Activated CD4-positive, alpha-beta T cell treated with anti-CD3 and anti-CD28 coated beads, Interleukin-2, Interleukin-6, amounts not matched to agents 100 ng/mL and 50 ng/mL, durations not matched to agents 16 hours and 8 hours (primary cell): ENCODE data around the gene C5AR1.
"Not testable (repeated sequence)": the region's sequence is repeated elsewhere in the genome, so short reads cannot be mapped to it uniquely, and the experiment has no call there.

Experiments used
- DNase-seq: peaks from one replicate; pipeline ENCODE4 v3.0.0-alpha.2; 2020

The C5AR1 gene

GRCh38 chr19:47336765-47337718 lies 27.4 kb downstream of the C5AR1 start:
- peak; percentile 24 for DNase-seq

GRCh38 chr19:47339196-47339880 lies 29.7 kb downstream of the C5AR1 start:
- no peak for DNase-seq

DNA sequence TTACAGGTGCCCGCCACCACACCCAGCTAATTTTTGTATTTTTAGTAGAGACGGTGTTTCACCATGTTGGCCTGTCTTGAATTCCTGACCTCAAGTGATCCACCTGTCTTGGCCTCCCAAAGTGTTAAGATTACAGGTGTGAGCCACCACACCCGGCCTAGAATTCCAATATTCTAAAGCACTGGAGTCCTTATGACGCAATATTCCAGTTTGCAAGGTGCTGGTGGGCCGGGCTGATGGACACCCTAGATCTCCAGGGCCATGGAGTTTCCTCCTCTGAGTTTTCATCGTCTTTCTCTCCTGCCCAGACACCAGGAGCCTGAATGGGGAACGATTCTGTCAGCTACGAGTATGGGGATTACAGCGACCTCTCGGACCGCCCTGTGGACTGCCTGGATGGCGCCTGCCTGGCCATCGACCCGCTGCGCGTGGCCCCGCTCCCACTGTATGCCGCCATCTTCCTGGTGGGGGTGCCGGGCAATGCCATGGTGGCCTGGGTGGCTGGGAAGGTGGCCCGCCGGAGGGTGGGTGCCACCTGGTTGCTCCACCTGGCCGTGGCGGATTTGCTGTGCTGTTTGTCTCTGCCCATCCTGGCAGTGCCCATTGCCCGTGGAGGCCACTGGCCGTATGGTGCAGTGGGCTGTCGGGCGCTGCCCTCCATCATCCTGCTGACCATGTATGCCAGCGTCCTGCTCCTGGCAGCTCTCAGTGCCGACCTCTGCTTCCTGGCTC lies 31.0 kb downstream of the C5AR1 start:
- no peak for DNase-seq

GRCh38 chr19:47341734-47342133 lies 32.1 kb downstream of the C5AR1 start:
- no peak for DNase-seq

GRCh38 chr19:47343194-47343802 lies 33.6 kb downstream of the C5AR1 start:
- DNase-seq = no peak

GRCh38 chr19:47344425-47344824 lies 34.8 kb downstream of the C5AR1 start:
- no peak for DNase-seq

GRCh38 chr19:47346024-47346423 lies 36.4 kb downstream of the C5AR1 start:
- not testable (repeated sequence) for DNase-seq

DNA sequence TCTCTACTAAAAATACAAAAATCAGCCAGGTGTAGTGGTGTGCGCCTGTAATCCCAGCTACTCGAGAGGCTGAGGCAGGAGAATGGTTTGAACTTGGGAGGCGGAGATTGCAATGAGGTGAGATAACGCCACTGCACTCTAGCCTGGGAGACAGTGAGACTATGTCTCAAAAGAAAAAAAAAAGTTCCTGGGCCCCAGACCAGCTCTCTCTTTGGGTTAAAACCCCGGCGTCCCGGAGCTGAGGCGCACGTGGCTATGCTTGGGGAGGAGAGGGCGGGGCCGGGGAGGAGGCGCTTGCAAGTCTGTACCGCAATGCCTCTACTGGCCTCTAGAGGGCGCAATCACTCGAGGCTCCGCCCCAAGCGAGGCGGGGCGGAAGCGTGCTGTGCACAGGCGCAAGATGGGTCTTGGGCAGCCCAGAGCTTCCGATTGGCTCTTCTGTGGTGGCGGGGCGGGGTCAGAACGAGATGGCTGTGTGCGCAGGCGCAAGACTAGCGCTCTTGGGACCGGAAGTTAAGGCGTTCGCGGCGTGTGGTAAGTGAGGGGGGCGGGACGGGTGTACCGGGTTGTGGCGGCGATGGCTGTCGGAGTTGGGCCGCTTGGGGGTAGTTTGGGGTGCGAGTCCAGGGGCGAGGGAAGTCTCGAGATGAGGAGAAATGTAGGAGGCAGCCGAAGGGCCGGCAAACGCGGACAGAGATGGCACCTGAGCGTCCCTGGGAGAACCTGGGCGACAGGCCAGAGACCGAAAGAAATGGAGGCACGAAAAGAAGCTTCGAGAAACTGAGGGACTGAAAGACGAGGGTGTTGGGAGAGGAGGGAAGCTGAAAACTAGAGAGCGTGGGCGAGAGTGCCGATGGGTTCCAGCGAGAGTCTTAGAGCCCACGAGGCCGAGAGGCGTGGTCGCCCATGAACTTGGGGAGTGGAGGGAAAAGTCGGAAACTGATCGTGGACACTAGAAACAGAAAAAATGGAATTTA lies 39.4 kb downstream of the C5AR1 start, which contains the start of gene DHX34:
TSS of gene DHX34 (plus strand) at position 497 of the 977 bp plus-strand sequence. CDS start 3,716 bp downstream, outside the sequence.
- DNase-seq = peak; percentile 100

GRCh38 chr19:47350630-47351029 lies 41.0 kb downstream of the C5AR1 start:
- DNase-seq = peak; percentile 35

- peak; percentile 21 for DNase-seq
These were observed 41.9 kb downstream of the C5AR1 start for GRCh38 chr19:47351548-47351947.

GRCh38 chr19:47352095-47352494 lies 42.4 kb downstream of the C5AR1 start:
- DNase-seq = no peak

GRCh38 chr19:47353307-47353712 lies 43.6 kb downstream of the C5AR1 start:
- no peak for DNase-seq

GRCh38 chr19:47356900-47357299 lies 47.2 kb downstream of the C5AR1 start:
- DNase-seq = no peak

DNA sequence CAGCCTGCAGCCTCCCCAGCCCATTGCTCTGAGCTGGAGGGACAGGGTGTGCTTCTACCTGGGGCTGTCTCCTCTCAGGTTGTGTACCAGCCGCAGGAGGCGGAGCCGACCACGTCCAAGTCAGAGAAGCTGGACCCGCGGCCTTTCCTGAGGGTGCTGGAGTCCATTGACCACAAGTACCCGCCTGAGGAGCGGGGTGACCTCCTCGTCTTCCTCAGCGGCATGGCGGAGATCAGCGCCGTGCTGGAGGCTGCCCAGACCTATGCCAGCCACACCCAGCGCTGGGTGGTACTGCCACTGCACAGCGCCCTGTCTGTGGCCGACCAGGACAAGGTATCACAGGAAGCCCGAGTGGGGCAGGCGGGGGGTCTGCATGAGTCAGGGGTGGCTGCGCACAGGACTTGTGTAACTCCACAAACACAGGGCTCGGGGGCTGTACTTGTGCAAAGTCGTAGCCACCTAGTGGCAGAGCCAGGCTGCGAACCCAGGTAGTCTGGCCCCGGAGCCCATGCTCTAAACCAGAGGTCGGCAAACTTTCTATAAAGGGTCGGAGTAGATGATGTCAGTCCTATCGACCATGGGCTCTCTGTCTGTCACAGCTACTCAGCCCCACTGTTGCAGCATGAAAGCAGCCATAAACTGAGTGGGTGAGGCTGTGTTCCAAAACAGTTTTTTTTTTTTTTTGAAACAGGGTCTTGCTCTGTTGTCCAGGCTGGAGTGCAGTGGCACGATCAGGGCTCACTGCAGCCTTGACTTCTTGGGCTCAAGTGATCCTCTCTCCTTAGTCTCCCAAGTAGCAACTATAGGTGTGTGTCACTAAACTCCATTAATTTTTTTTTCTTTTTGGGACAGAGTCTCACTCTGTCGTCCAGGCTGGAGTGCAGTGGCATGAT lies 48.4 kb downstream of the C5AR1 start:
- no peak for DNase-seq

DNA sequence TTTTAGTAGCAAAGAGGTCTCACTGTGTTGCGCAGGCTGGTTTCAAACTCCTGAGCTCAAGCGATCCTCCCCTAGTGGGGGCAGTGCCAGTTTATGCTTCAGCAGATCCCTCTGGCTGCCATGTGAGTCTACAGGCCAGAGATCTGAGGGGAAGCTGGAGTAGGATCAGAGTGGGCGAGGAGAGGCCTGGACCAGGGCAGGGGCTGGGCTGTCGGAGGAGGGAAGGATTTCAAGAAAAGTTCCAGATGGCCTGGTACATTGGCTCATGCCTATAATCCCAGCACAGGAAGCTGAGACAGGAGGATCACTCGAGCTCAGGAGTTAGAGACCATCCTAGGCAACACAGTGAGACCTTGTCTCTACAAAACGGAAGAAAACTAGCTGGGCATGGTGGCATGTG lies 49.3 kb downstream of the C5AR1 start:
- DNase-seq = no peak

DNA sequence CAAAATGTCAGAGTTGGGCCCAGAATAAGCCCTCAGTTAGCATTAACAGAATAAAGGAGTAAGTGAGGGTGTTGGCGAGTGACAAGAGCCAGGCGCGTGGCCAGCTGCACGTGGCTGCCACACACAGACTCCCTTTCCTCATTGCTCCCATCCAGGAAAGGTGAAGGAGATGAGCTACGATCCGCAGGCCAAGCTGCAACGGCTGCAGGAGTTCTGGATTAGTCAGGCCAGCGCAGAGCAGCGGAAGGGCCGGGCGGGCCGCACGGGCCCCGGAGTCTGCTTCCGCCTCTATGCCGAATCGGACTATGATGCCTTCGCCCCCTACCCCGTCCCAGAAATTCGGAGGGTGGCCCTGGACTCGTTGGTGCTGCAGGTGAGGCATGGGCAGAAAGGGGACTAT lies 52.7 kb downstream of the C5AR1 start:
- no peak for DNase-seq

GRCh38 chr19:47363758-47364531 lies 54.3 kb downstream of the C5AR1 start:
- DNase-seq = no peak

- not testable (repeated sequence) for DNase-seq
These were observed 55.8 kb downstream of the C5AR1 start for GRCh38 chr19:47365455-47365854.

GRCh38 chr19:47370045-47370611 lies 60.5 kb downstream of the C5AR1 start:
- no peak for DNase-seq
